Measurements from ENCODE around the gene SEMG1. TPM values are rescaled to one million over a fixed set of nuclear protein-coding genes. Genes with fewer than 3 reads are reported as not detected.

The SEMG1 gene
- total and polyA plus RNA-seq, 2 of the 8 experiments (the other 6 are each of a cell fraction or from before 2014, with no cell fraction given): 3.0 to 5.8 TPM

DNA sequence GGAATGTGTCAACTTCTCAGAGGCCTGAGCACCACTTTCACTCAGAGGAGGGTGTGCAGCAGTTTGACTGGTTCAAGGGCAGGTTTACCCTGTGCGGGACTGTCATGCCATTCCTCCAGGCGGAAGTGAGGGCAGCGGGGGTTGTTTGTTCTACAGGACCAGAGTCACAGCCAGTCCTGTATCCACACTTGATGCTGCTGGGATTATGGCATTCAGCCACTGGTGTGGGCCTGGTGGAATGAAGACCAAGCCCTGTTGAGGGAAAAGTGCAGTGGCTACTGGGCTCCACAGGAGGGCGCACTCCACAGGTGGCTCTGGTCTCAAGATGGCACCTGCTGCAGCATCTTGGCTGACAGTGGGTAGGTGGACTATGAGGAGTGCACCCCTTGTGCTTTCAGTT is 29.2 kb downstream of the SEMG1 start:
- Histone ChIP-seq H3K79me2 (ENCODE audit: control insufficient read depth in 1 of 2, insufficient read depth in 2 of 2, low read length in 2 of 2) (no peaks in the 10 kb centered on the region), H4K20me1 (replicated peaks in 1 of 2; ENCODE audit: control insufficient read depth in 1 of 2, insufficient read depth in 2 of 2, low read length in 2 of 2) (no peaks in the 10 kb centered on the region), H3K79me1 (ENCODE audit: low read depth, low read length) (no peaks in the 10 kb centered on the region), H4K8ac (ENCODE audit: extremely low read depth, insufficient read depth, low read length) (peak overlapping the region; percentile 73), H3K23ac (ENCODE audit: insufficient read length) (no peak overlapping the region), H2BK15ac (ENCODE audit: low read length) (0 out of 2 replicates have a peak overlapping the region, but pooled peaks have one; percentile 16), H3K36me3 (ENCODE audit: control insufficient read depth in 2 of 4, insufficient read depth in 4 of 4, low read length in 3 of 4) (no peaks in the 10 kb centered on the region), H3K18ac (ENCODE audit: extremely low read depth, low read length) (no peak overlapping the region), H3K27me3 (replicated peaks in 1 of 4; ENCODE audit: control insufficient read depth in 3 of 4, extremely low read depth in 1 of 4, insufficient read depth in 3 of 4, low read length in 3 of 4) (no peaks in the 10 kb centered on the region; a peak in 1 of 7 replicates), H2BK5ac (ENCODE audit: low read depth, low read length) (no peak overlapping the region), H3K56ac (replicated peaks; ENCODE audit: insufficient read length, low read depth, low read length) (no peak overlapping the region), H3K23me2 (ENCODE audit: low read depth, low read length) (no peaks in the 10 kb centered on the region), H3K9me3 (ENCODE audit: insufficient read depth in 2 of 2, low read depth in 1 of 2, low read length in 1 of 2) (no peaks in the 10 kb centered on the region; a peak in 2 of 4 replicates), H3K4me3 (ENCODE audit: extremely low read depth in 1 of 4, insufficient read depth in 2 of 4, low read depth in 3 of 4, low read length in 4 of 4) (no peak overlapping the region), H2AFZ (ENCODE audit: low read length) (0 out of 2 replicates have a peak overlapping the region, but pooled peaks have one; percentile 52), H4K5ac (ENCODE audit: insufficient read length, low read depth, low read length) (no peak overlapping the region), H2BK12ac (ENCODE audit: low read depth, low read length) (no peak overlapping the region), H3K14ac (ENCODE audit: insufficient read length) (no peak overlapping the region), H3K4ac (replicated peaks; ENCODE audit: insufficient read length, low read depth, low read length) (no peak overlapping the region), H2AK5ac (ENCODE audit: low read depth, low read length) (no peak overlapping the region), H3K9ac (replicated peaks in 1 of 4; ENCODE audit: extremely low read depth in 1 of 4, low read depth in 3 of 4, low read length in 3 of 4) (no peak overlapping the region), H2BK120ac (replicated peaks; ENCODE audit: low read depth, low read length) (no peak overlapping the region), H4K91ac (replicated peaks; ENCODE audit: insufficient read length, low read length) (no peak overlapping the region), H3K4me2 (ENCODE audit: insufficient read depth in 1 of 2, low read depth in 2 of 2, low read length in 2 of 2) (no peak overlapping the region), H3K27ac (ENCODE audit: low read depth, low read length) (no peak overlapping the region), H2BK20ac (ENCODE audit: low read length) (no peak overlapping the region), H3K4me1 (replicated peaks in 1 of 4; ENCODE audit: control insufficient read depth in 3 of 4, insufficient read depth in 4 of 4, low read length in 3 of 4) (no peaks in the 10 kb centered on the region; a peak in 1 of 7 replicates)
- 68% methylated on average over 4 of the region's 4 CpGs; no CpG with 5 or more reads in 1 of the 2 experiments for WGBS, 2 experiments (ENCODE audit: extremely low coverage in 1 of 2, insufficient coverage in 1 of 2, insufficient read length in 1 of 2, insufficient replicate concordance in 2 of 2, low coverage in 1 of 2, low lambda C conversion rate in 2 of 2, missing lambda C conversion rate in 1 of 2)
- DNase-seq (ENCODE audit: low read depth in 1 of 2, low spot score in 2 of 2) (peak; percentile 34 to 84), FAIRE-seq (peak; percentile 77)
- TF ChIP-seq TCF12 (IDR thresholded peaks at IDR 0.05; ENCODE audit: low read depth, low read length): 0 out of 2 replicates have a peak, but pooled peaks have one; percentile 37
- no peak for TF ChIP-seq SP2 (IDR thresholded peaks at IDR 0.05; ENCODE audit: low read length)
- peak; percentile 69 to 81 for TF ChIP-seq RAD21 (IDR thresholded peaks at IDR 0.05 in 1 of 2, conservative IDR thresholded peaks at IDR 0.05 in 1 of 2; ENCODE audit: low read depth in 2 of 2, low read length in 2 of 2)
- TF ChIP-seq TBP (IDR thresholded peaks at IDR 0.05; ENCODE audit: low read depth, low read length): 0 out of 2 replicates have a peak, but pooled peaks have one; percentile 14
- peak; percentile 94 to 98 (median 94) for TF ChIP-seq CTCF (IDR thresholded peaks at IDR 0.05; ENCODE audit: control extremely low read depth in 1 of 3, insufficient read depth in 1 of 3, low read depth in 1 of 3, low read length in 3 of 3)
- no peak for TF ChIP-seq SAP30 (IDR thresholded peaks at IDR 0.05; ENCODE audit: insufficient read depth, insufficient replicate concordance, low read length)
- peak; percentile 92 for TF ChIP-seq YY1 (IDR thresholded peaks at IDR 0.05; ENCODE audit: low read depth, low read length)
- ChIA-PET POLR2A (ENCODE audit: partially characterized antibody) (no interaction called here), CTCF (ENCODE audit: partially characterized antibody) (interaction anchor here (0.6 to 3.4 kb wide), 5 partner anchors 10 to 116 kb away, joined by 3 to 31 read pairs (median 7); no protein-coding TSS in a partner anchor)

Measured in H1 (cell line).